Measurements from ENCODE around the gene ADGRF4. TPM values are rescaled to one million over a fixed set of nuclear protein-coding genes. Genes with fewer than 3 reads are reported as not detected.

ADGRF4 gene
- total and polyA plus RNA-seq, 2 of the 8 experiments (the other 6 are each of a cell fraction or from before 2014, with no cell fraction given): 0.02 TPM; not detected in 1

DNA sequence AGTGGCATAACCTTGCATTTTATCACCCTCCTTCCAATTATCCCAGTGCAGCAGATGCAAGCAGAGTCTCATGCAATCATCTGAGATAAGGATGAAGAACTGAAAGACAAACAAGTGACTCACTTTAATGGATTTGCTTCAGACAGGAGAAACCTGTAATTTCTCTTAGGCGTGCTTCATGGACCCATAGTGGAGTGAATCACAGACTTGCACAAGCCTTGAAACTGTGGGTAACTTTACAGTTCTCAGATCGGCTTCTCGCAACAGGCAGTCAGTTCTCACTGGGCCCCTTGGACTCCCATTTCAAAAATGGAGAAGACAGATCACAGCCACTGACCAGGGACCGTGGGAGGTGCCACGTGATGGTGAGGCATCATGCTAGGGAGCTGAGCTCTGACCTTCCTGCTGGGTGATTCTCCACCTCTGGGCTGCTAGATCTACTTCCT lies at the start of gene ADGRF4 (continued):
- TF ChIP-seq TAF1 (IDR thresholded peaks at IDR 0.05; ENCODE audit: low read depth, low read length): no peak
- TF ChIP-seq, protein P1, sequence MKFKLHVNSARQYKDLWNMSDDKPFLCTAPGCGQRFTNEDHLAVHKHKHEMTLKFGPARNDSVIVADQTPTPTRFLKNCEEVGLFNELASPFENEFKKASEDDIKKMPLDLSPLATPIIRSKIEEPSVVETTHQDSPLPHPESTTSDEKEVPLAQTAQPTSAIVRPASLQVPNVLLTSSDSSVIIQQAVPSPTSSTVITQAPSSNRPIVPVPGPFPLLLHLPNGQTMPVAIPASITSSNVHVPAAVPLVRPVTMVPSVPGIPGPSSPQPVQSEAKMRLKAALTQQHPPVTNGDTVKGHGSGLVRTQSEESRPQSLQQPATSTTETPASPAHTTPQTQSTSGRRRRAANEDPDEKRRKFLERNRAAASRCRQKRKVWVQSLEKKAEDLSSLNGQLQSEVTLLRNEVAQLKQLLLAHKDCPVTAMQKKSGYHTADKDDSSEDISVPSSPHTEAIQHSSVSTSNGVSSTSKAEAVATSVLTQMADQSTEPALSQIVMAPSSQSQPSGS (IDR thresholded peaks at IDR 0.05; ENCODE audit: low read length): no peak
- TF ChIP-seq EGR1 (IDR thresholded peaks at IDR 0.05; ENCODE audit: borderline replicate concordance, low read depth, low read length): no peak
- TF ChIP-seq POU5F1 (IDR thresholded peaks at IDR 0.05; ENCODE audit: low read depth, low read length): no peak
- TF ChIP-seq SP4 (IDR thresholded peaks at IDR 0.05; ENCODE audit: low read length): no peak
- TF ChIP-seq YY1 (IDR thresholded peaks at IDR 0.05; ENCODE audit: low read depth, low read length): no peak
- no peak for TF ChIP-seq HDAC6 (IDR thresholded peaks at IDR 0.05; ENCODE audit: low read depth, low read length)

Data from H1 (cell line).